Activated gamma-delta T cell treated with anti-CD3 and anti-CD28 coated beads, Interleukin-2, amount 50 U/mL, for 16 hours (primary cell): ENCODE measurements around the gene OSBPL10.

ENCODE experiments used
- DNase-seq: peaks from one replicate; pipeline ENCODE4 v3.0.0-alpha.2; 2020; ENCODE audit warnings: low read depth

The OSBPL10 gene

DNA sequence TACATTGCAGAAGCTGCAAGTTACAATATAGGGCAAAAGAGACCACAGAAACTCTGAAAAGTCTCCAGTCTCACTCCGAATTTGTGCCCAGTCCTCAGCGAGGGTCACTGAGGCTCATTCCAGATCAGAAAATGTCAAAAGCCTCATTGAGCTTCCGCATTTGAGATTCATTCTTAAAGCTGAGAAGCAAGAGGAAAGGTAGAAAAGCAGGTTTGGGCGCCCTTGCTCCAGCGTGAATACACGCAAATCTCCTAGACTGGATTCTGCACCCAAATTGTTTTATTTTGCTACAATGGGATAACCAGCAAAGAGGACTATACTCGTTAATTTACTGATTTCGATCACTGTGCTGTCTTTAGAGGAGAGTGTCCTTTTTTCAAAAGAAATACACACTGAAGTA, 236.1 kb downstream of the OSBPL10 start:
- no peak for DNase-seq

DNA sequence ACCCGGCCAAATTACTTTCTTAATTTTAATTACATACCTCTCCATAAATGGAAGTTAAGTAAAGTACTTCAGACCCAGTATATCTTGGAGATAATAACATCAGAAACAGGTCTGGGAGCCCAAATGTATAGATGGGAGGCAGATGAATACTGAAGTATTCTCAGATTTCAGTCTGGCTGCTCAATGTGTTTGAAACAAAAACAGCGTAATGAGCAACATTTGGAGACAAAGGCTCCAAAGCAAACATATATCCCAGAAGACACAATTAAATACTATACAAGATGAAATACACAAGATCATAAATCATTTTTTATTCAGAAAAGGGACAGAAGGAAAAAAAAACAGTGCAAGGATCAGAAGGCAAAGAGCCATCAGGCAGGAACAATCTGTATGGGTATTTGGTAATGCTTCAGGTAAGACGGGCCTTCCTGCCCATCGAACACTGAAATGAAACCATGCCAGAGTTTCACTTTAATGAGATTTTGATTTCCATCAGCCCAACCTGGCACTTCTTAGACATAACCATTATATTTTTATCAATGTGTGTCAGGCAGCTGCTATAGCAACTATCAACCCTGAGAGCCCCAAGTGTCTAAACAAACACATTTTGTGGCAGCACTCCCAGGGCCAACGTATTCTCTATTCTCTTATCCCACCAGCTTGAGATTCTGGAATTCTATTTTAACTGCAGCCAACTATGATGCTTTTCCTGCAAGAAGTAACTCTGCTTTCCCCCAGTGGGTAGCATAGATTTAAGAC, 237.6 kb downstream of the OSBPL10 start:
- DNase-seq, result no peak

DNA sequence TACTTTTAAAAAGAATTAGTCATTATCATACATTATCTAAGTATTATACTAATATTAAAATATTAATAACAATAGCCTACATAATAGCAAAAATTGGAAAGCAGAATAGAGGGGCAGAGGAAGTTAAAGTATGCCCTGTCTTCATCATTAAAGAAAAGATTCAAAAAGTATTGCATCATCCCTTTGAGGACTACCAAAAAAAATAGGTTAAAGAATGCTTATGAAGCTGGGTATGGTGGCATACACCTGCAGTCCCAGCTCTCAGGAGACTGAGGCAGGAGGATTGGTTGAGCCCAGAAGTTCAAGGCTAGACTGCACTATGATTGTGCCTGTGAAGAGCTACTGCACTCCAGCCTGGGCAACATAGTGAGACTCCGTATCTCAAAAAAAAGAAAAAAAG, 240.7 kb downstream of the OSBPL10 start:
- no peak for DNase-seq

- DNase-seq, result no peak
Measured at GRCh38 chr3:31738412-31738811, 242.7 kb downstream of the OSBPL10 start.

- DNase-seq, result no peak
Measured at GRCh38 chr3:31735667-31736066, 245.4 kb downstream of the OSBPL10 start.

- DNase-seq, result no peak
Measured at GRCh38 chr3:31733234-31733667, 247.8 kb downstream of the OSBPL10 start.

- DNase-seq, result no peak
Measured at GRCh38 chr3:31732548-31732947, 248.5 kb downstream of the OSBPL10 start.

GRCh38 chr3:31729573-31729972, 251.5 kb downstream of the OSBPL10 start:
- no peak for DNase-seq

DNA sequence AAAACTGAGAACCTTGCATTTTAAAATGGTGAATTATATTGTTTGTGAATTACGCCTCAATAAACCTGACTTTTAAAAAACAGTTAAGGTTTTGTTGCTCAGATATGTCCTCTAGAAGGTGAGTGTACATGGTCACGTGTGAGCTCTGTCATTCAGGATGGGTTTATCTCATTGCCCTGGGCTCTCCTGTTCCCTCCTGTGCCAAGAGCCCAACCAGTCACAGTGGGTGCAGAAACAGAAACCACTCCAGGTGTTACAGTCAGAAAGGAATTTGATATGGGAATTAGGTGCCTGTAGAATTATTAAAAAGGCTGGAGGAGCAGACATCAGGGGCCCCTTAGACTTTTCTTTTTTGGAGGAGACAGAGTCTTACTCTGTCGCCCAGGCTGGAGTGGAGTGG, 252.0 kb downstream of the OSBPL10 start:
- DNase-seq, result no peak

DNA sequence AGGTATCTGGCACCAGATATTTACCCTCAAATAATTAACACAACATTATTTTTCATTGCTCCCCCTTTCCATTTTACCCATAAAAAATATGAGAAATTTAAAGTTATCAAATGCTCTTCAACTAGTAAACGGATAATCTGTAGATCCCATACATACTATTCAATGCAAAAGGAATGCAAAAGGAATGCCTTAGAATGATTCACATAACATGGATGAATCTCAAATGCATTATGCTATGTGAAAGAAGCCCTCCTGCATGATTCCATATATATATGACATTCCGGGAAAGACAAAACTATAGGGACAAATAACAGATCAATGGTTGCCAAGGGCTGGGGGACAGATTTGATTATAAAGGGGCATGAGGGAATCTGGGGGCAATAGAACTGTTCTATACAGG, 252.7 kb downstream of the OSBPL10 start:
- no peak for DNase-seq

- no peak for DNase-seq
Measured at GRCh38 chr3:31725976-31726375, 255.1 kb downstream of the OSBPL10 start.

GRCh38 chr3:31725568-31725967, 255.5 kb downstream of the OSBPL10 start:
- no peak for DNase-seq

DNA sequence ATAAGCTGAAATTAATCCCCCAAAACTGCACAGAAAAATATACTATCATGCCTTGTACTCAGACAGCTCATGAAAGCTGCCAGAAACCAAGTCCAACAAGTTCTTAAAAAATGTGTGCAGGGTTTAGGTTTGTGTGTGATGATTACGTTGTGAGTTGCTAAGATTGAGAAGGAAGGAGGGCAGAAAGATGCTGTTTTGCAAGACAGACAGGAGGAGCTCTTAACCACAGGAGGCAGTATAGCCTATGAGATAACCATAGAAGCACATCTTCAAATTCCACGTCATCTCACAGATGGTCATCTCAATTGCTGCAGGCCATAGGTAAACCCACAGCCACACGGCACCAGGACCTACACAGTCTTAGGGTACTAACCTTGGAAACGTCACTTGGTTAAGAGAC, 256.4 kb downstream of the OSBPL10 start:
- DNase-seq, result no peak

- no peak for DNase-seq
Measured at GRCh38 chr3:31724116-31724515, 256.9 kb downstream of the OSBPL10 start.

GRCh38 chr3:31723701-31724100, 257.4 kb downstream of the OSBPL10 start:
- no peak for DNase-seq

- DNase-seq, result no peak
Measured at GRCh38 chr3:31721676-31722075, 259.4 kb downstream of the OSBPL10 start.

- DNase-seq, result no peak
Measured at GRCh38 chr3:31714495-31715280, 266.4 kb downstream of the OSBPL10 start.

GRCh38 chr3:31713816-31714215, 267.2 kb downstream of the OSBPL10 start:
- no peak for DNase-seq

GRCh38 chr3:31710123-31710803, 270.8 kb downstream of the OSBPL10 start:
- no peak for DNase-seq

- DNase-seq, result no peak
Measured at GRCh38 chr3:31709526-31709925, 271.5 kb downstream of the OSBPL10 start.

GRCh38 chr3:31709005-31709404, 272.1 kb downstream of the OSBPL10 start:
- no peak for DNase-seq

DNA sequence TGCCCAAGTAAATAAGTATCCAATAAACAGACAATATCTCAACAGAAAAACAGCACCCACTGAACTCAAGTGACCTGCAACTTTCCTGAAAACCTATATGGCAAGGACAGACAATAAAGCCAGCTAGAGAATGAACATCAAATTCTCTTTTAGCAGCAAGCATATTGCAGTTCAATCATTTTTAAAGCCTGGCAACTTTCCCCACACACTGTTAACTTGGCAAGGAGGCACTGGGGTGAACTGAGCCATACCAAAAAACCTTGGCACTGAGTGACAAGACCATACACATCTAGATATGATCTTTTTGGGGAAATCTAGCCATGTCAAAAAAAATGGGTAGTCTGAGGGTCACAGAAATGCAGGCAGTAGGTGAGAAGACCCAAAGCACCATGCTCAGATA, 273.8 kb downstream of the OSBPL10 start:
- DNase-seq, result no peak

GRCh38 chr3:31705736-31706135, 275.3 kb downstream of the OSBPL10 start:
- no peak for DNase-seq
